ENCODE results near the gene UBE2J2.
A peak's percentile ranks its signal among the peaks of the same experiment; 100 is the strongest.

- TF ChIP-seq CTCF (CRISPR knock-in tag; IDR thresholded peaks at IDR 0.05), result peak; percentile 15; the same call in 1 of the 2 replicates
- TF ChIP-seq TIGD3 (CRISPR knock-in tag; IDR thresholded peaks at IDR 0.05; ENCODE audit: borderline replicate concordance), result no peak
- 0 out of 2 replicates have a peak, but pooled peaks have one; percentile 37 for TF ChIP-seq ZBTB43 (CRISPR knock-in tag; conservative IDR thresholded peaks at IDR 0.05)
- no peak for TF ChIP-seq ZNF124 (CRISPR knock-in tag; IDR thresholded peaks at IDR 0.05)
- TF ChIP-seq ZNF24 (IDR thresholded peaks at IDR 0.05), result no peak
- TF ChIP-seq ZBTB33 (CRISPR knock-in tag; IDR thresholded peaks at IDR 0.05), result 0 out of 2 replicates have a peak, but pooled peaks have one; percentile 15
- TF ChIP-seq HNRNPK (IDR thresholded peaks at IDR 0.05; ENCODE audit: low read depth, low read length, poor library complexity, severe bottlenecking), result no peak
- no peak for TF ChIP-seq ZNF441 (CRISPR knock-in tag; IDR thresholded peaks at IDR 0.05; ENCODE audit: borderline replicate concordance)
These were observed 33.1 kb upstream of the UBE2J2 start for GRCh38 chr1:1306661-1307260.

Measured in HepG2 (cell line).